ENCODE measurements around the gene HNRNPA1L2. TPM values are rescaled to one million over a fixed set of nuclear protein-coding genes. Genes with fewer than 3 reads are reported as not detected.
"Not testable (repeated sequence)": the region's sequence is repeated elsewhere in the genome, so short reads cannot be mapped to it uniquely, and the experiment has no call there.

The HNRNPA1L2 gene
- total and polyA plus RNA-seq, 4 donors = 4.8 to 10.3 (median 8.3) TPM

GRCh38 chr13:52669677-52670076 lies 27.4 kb downstream of the HNRNPA1L2 start:
- TF ChIP-seq, protein P1, sequence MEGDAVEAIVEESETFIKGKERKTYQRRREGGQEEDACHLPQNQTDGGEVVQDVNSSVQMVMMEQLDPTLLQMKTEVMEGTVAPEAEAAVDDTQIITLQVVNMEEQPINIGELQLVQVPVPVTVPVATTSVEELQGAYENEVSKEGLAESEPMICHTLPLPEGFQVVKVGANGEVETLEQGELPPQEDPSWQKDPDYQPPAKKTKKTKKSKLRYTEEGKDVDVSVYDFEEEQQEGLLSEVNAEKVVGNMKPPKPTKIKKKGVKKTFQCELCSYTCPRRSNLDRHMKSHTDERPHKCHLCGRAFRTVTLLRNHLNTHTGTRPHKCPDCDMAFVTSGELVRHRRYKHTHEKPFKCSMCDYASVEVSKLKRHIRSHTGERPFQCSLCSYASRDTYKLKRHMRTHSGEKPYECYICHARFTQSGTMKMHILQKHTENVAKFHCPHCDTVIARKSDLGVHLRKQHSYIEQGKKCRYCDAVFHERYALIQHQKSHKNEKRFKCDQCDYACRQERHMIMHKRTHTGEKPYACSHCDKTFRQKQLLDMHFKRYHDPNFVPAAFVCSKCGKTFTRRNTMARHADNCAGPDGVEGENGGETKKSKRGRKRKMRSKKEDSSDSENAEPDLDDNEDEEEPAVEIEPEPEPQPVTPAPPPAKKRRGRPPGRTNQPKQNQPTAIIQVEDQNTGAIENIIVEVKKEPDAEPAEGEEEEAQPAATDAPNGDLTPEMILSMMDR (IDR thresholded peaks at IDR 0.05; ENCODE audit: control extremely low read depth, extremely low read depth) = no peak
- Histone ChIP-seq H3K36me3 (ENCODE audit: control insufficient read depth in 4 of 4, insufficient read depth in 4 of 4, low read length in 4 of 4) (peaks cover 6 to 28% (median 8%) of the 10 kb centered on the region in 4 donors), H3K9ac (ENCODE audit: insufficient read depth in 1 of 2, low read length in 2 of 2) (no peak overlapping the region), H3K4me3 (no peak overlapping the region), H3K27me3 (ENCODE audit: control insufficient read depth in 3 of 3, insufficient read depth in 3 of 3, low read length in 2 of 3) (no peaks in the 10 kb centered on the region), H3K4me1 (ENCODE audit: control insufficient read depth in 5 of 5, insufficient read depth in 5 of 5, low read length in 5 of 5) (no peaks in the 10 kb centered on the region), H3K9me3 (ENCODE audit: control insufficient read depth in 4 of 4, insufficient read depth in 3 of 4, low read length in 3 of 4) (no peaks in the 10 kb centered on the region), H3K27ac (ENCODE audit: low read depth in 1 of 2, low read length in 1 of 2) (no peak overlapping the region)
- no peak for ATAC-seq (ENCODE audit: insufficient read depth, low FRiP score)
- no peak for DNase-seq
- WGBS, 2 donors = 75 to 80% methylated on average over 2 of the region's 2 CpGs

DNA sequence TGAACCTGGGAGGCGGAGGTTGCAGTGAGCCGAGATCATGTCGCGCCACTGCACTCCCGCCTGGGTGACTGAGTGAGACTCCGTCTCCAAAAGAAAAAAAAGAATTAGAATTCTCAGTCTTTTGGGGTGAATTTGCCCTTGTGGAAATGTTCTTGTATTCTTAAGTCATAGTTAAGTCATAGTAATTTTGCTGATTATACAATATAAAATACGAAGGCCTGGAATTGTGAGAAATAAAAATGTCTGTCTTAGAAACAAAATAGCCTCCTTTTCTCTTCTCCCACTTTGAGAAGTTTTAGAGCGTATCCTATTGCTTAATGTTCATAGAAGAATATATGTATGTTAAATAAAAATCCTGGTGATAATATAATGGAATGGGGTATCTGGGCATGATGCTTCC lies 28.5 kb downstream of the HNRNPA1L2 start:
- no peaks in the 10 kb centered on the region for H3K9me3 ChIP-seq (ENCODE audit: control insufficient read depth in 4 of 4, insufficient read depth in 3 of 4, low read length in 3 of 4)
- no peaks in the 10 kb centered on the region for H3K4me1 ChIP-seq (ENCODE audit: control insufficient read depth in 5 of 5, insufficient read depth in 5 of 5, low read length in 5 of 5)
- WGBS, 2 donors = 98% methylated on average over 8 of the region's 8 CpGs
- no peak overlapping the region for H3K4me3 ChIP-seq
- H3K36me3 ChIP-seq (ENCODE audit: control insufficient read depth in 4 of 4, insufficient read depth in 4 of 4, low read length in 4 of 4) = peaks cover 5 to 31% (median 10%) of the 10 kb centered on the region in 4 donors
- H3K9ac ChIP-seq (ENCODE audit: insufficient read depth in 1 of 2, low read length in 2 of 2) = no peak overlapping the region
- ATAC-seq (ENCODE audit: insufficient read depth, low FRiP score) (no peak), DNase-seq (no peak)
- TF ChIP-seq, protein P1 (IDR thresholded peaks at IDR 0.05; ENCODE audit: control extremely low read depth, extremely low read depth) = no peak
- no peak overlapping the region for H3K27ac ChIP-seq (ENCODE audit: low read depth in 1 of 2, low read length in 1 of 2)
- no peaks in the 10 kb centered on the region for H3K27me3 ChIP-seq (ENCODE audit: control insufficient read depth in 3 of 3, insufficient read depth in 3 of 3, low read length in 2 of 3)

DNA sequence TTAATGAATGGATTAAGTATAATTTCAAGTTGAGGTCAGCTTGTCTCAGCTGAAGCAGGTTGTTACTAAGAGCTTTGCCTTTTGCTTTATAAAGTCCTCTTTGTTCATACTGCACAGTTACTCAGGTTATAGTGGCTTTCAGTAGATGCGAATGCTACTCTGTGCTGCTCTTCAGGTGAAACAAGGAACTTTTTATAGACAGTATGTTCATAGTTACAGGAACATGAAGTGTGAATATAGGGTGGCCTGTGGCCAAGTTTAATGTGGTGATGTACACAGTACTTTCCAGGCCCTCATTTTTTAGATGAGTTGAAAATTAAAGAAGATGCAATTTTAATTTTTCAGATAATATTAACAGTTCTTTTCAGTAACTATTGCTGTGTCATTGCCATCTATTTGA lies 31.2 kb downstream of the HNRNPA1L2 start:
- 93 to 94% methylated on average over 1 of the region's 1 CpG for WGBS, 2 donors
- H3K36me3 ChIP-seq (ENCODE audit: control insufficient read depth in 4 of 4, insufficient read depth in 4 of 4, low read length in 4 of 4) = peaks cover 2 to 35% (median 5%) of the 10 kb centered on the region in 4 donors
- no peaks in the 10 kb centered on the region for H3K27me3 ChIP-seq (ENCODE audit: control insufficient read depth in 3 of 3, insufficient read depth in 3 of 3, low read length in 2 of 3)
- no peak overlapping the region for H3K4me3 ChIP-seq
- TF ChIP-seq, protein P1 (IDR thresholded peaks at IDR 0.05; ENCODE audit: control extremely low read depth, extremely low read depth) = no peak
- ATAC-seq (ENCODE audit: insufficient read depth, low FRiP score) (no peak), DNase-seq (peak in 1 of 3 donors; percentile 28)
- H3K9ac ChIP-seq (ENCODE audit: insufficient read depth in 1 of 2, low read length in 2 of 2) = no peak overlapping the region
- no peaks in the 10 kb centered on the region for H3K9me3 ChIP-seq (ENCODE audit: control insufficient read depth in 4 of 4, insufficient read depth in 3 of 4, low read length in 3 of 4)
- H3K27ac ChIP-seq (ENCODE audit: low read depth in 1 of 2, low read length in 1 of 2) = no peak overlapping the region
- no peaks in the 10 kb centered on the region for H3K4me1 ChIP-seq (ENCODE audit: control insufficient read depth in 5 of 5, insufficient read depth in 5 of 5, low read length in 5 of 5)

GRCh38 chr13:52677823-52678222 lies 35.6 kb downstream of the HNRNPA1L2 start:
- ATAC-seq (ENCODE audit: insufficient read depth, low FRiP score) = no peak
- DNase-seq = no peak
- Histone ChIP-seq H3K27ac (ENCODE audit: low read depth in 1 of 2, low read length in 1 of 2) (no peak overlapping the region), H3K9me3 (ENCODE audit: control insufficient read depth in 4 of 4, insufficient read depth in 3 of 4, low read length in 3 of 4) (no peaks in the 10 kb centered on the region), H3K9ac (ENCODE audit: insufficient read depth in 1 of 2, low read length in 2 of 2) (no peak overlapping the region), H3K36me3 (ENCODE audit: control insufficient read depth in 4 of 4, insufficient read depth in 4 of 4, low read length in 4 of 4) (peaks cover 7 to 38% (median 12%) of the 10 kb centered on the region in 4 donors), H3K4me3 (no peak overlapping the region), H3K27me3 (ENCODE audit: control insufficient read depth in 3 of 3, insufficient read depth in 3 of 3, low read length in 2 of 3) (no peaks in the 10 kb centered on the region), H3K4me1 (ENCODE audit: control insufficient read depth in 5 of 5, insufficient read depth in 5 of 5, low read length in 5 of 5) (no peaks in the 10 kb centered on the region)
- TF ChIP-seq, protein P1 (IDR thresholded peaks at IDR 0.05; ENCODE audit: control extremely low read depth, extremely low read depth) = no peak
- 97 to 100% methylated on average over 1 of the region's 1 CpG for WGBS, 2 donors

GRCh38 chr13:52685806-52686205 lies 43.6 kb downstream of the HNRNPA1L2 start:
- H3K36me3 ChIP-seq (ENCODE audit: control insufficient read depth in 4 of 4, insufficient read depth in 4 of 4, low read length in 4 of 4) = peaks cover 3 to 41% (median 15%) of the 10 kb centered on the region in 4 donors
- H3K9ac ChIP-seq (ENCODE audit: insufficient read depth in 1 of 2, low read length in 2 of 2); H3K4me1 ChIP-seq (ENCODE audit: control insufficient read depth in 5 of 5, insufficient read depth in 5 of 5, low read length in 5 of 5); H3K4me3 ChIP-seq; DNase-seq; H3K27ac ChIP-seq (ENCODE audit: low read depth in 1 of 2, low read length in 1 of 2); H3K9me3 ChIP-seq (ENCODE audit: control insufficient read depth in 4 of 4, insufficient read depth in 3 of 4, low read length in 3 of 4); H3K27me3 ChIP-seq (ENCODE audit: control insufficient read depth in 3 of 3, insufficient read depth in 3 of 3, low read length in 2 of 3); ATAC-seq (ENCODE audit: insufficient read depth, low FRiP score): not testable (repeated sequence)
- WGBS, 2 donors = 92 to 96% methylated on average over 9 of the region's 9 CpGs

Measured in lung (tissue), 12 donors.